NOMO-1 treated with dmso at 0.1 percent for 144 hours (cell line): ENCODE data around the gene PRODH.
"Not testable (repeated sequence)": the region's sequence is repeated elsewhere in the genome, so short reads cannot be mapped to it uniquely, and the experiment has no call there.

Experiments used
- DNase-seq: peaks from one replicate; lab custom pipeline; 2025; ENCODE audit not compliant: unreplicated experiment; lab: John Stamatoyannopoulos, UW

The PRODH gene

DNA sequence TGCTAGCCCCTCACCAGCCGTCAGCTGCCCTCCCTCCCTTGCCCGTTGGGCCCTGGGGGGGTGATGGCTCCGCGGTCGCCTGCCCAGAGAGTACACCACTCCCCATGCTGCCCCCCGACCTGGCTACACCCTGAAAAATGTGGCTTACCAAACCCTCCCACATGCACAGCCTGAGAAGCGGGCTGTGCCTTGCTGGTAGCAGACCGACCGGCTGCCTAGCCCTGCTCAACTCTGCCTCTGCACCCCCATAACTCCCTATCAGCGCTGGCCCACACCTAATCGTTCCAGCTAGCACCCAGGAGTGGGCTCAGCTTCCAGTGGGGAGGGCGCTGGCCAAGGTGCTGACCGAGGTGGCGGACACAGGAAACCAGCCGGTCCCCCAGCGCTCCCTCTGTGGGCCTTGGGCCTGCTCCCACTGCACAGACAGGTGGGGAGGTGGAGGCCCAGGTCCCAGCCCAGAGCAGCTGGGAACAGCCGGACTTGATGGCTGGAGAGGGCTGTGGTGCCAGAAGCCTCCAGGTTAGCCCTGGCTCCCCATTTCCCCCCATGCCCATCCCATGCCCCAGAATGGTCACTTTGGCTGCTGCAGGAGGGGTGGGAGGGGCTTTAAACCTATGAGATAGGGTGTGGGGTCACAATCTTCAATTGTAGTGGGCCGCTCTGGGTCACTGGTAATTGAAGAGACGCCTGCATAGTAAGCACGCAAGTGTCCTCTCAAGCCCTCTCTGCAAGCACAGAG is 32.1 kb upstream of the PRODH start:
- no peak for DNase-seq

DNA sequence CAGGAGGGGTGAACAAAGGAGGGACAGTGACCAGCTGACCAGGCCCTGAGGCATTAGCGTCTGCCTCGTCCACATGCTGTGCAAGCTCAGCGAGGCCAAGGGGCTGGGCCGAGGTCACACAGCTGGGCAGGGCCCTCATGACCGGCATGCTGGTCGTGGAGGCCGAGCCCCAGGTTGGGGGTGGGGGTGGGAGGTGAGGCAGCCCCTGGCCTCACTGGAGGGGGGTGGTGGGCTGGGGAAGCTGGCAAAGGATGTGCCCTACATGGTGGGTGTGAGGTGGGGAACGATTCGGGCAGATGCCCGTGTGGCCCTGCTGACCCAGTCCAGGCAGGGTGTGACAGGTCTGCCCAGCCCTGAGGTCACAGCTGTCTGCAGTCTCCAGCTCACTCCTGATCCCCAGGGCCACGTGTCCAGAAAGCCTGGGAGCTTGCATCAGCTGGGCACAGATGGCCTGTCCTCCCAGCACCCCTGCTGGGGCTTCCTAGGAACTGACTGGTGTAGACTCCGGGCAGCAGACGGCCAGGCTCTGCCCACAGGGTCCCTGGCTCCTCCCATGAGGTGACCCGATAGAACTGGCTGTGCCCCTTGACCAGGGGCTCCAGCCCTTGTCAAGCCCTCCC is 31.4 kb upstream of the PRODH start:
- DNase-seq: not testable (repeated sequence)

DNA sequence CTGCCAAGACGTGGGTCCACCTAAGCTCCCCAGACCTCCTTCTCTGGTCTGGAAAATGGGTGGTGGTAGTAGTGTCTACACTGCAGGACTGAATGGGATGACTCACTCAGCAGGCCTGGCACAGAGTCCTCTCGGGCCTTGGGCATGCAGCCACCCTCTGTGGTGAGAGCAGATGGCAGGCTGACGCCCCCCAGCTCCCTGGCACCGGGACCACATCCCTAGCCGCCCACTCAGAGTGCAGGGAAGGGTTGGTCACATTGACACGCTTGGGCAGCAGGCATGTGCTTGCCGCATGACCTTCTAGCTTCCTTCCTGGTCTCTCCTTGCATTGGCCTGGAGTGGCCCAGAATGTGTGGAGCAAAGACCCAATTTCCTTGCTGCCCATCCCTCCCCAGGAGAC is 30.7 kb upstream of the PRODH start:
- no peak for DNase-seq

DNA sequence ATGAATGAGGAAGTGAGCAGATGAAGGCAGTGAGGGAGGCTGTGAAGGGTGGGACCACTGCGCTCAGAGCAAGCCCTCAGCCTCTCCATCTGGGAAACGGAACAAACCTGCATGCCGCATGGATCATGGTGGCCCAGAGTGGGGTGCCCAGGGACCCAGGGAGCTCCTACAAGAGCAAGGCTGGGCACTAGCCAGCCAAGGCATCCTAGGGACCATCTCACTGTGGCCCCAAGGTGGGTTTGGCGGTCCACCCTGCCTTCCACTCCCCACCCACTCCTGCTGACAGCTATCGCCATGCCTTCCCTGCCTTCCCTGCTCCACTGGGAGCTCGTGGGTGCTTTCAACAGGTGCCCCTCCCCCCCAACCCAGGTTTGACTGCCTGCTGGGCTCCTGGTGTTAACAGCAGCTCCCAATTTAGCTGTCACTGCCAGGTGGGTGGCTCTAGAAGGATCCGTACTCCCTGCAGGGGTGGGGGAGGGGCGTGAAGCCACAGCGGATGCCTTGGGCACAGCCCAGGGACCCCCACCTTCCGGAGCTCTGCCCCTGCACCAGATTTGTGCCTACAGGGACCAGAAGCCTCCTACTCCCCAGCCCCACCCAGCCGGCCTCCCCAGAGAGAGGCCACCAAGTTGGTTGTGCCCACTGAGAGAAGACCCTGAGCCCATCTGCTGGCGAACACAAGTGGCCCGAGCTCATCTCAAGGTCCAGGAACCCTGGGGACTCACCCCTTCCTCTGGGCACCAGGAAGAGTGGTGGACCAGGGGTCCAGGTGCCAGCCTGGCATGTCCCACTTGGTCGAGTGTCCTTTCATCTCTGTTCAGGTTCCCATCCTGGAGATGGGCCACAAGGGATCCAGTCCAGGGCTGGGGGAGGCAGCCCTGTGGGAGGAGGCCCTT is 29.7 kb upstream of the PRODH start:
- DNase-seq: no peak

DNA sequence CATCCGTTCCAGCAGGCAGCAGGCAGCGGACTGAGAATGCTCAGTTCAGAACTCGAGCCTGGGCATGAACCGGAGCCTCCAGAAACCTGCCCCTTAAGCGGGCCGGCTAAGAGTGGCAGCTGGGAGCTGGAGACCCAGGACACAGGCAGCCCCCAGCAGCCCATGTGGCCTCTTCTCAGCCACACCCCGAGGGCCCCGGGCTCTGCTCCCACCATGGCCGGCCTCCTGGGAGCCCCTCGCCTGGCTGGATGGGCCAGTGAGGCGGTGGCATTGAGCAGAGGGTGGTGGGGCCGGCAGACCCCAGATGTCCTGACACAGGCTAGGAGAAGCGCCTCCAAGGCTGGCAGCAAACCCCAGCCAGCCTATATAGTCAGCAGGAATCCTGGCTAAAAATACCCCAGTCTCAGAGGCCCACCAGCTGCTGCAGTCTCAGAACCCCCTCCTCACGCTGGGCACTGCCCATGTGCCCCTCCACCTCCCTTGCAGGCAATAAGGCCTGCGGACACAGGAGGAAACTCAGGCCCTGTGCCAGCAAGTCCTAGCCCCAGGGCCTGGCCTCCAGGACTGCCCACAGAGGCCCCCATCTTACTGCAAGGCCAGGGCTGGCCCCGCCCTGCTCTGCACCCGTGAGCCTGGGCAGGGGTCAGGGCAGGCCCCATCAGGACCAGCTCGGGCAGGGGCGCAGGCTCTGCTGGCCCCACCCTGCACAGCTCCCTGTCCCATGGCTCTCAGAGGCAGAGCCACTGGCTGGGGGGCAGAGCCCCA is 28.6 kb upstream of the PRODH start:
- DNase-seq: not testable (repeated sequence)

DNA sequence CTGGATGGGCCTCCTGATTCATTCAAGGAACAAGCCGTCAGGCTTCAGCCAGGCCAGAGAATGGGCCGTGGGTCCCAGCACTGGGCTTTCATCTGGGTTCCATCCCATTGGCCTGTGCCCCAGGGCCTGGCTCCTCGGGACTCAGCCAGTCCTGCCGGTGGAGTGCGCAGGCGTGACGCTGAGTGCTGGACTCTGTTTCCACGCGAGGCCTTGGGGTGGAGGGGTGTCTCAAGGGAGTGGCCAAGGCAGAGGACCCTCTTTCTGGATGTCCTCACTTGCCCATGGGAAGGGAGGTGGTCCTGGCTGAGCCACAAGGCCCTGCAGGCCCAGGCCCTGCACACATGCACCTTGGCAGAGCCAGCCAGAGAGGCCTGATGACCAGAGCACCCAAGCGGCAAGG is 28.0 kb upstream of the PRODH start:
- not testable (repeated sequence) for DNase-seq

DNA sequence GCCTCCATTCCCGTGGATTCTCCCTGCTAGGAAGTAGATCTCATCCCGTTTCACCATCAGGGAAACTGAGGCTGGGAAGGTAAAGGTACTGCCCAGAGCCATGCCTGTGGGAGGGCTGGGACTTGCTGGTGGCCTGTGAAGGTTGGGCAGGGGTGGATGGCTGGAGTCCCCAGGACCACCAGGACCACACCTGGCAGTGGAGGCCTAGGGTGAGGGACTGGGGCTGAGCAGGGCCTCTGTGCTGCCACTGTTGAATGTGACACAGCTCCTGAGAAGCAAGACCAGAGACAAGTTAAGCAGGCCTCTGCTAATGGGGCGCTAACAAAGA is 26.2 kb upstream of the PRODH start:
- DNase-seq: no peak

DNA sequence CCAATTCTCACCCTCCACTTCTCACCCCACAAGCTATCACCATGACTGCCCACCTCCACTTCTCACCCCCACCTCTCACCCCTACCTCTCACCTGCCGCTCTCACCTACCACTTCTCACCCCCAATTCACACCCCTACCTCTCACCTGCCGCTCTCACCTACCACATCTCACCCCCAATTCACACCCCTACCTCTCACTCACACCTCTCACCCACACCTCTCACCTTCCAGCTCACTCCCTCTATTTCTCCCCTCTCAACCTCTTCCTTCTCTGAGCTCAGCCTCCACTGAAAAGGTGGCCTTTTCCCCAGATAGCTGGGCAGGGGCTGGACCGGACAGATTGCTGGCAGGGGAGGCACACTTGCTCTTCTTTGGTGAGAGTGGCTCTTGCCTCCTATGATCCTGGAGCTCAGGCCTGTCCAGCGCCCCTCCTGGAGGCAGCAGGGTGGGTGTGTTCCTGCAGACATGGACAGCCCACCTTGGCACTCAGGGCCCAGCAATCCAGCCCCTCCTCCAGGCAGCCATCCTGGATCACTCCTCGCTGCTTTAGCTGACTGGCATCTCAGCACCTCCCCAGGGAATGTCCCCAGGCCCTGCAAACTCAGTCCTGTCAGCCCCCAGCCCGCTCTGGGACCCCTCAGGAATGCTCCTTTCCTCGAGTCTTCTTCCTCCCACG is 25.7 kb upstream of the PRODH start:
- DNase-seq: not testable (repeated sequence)

DNA sequence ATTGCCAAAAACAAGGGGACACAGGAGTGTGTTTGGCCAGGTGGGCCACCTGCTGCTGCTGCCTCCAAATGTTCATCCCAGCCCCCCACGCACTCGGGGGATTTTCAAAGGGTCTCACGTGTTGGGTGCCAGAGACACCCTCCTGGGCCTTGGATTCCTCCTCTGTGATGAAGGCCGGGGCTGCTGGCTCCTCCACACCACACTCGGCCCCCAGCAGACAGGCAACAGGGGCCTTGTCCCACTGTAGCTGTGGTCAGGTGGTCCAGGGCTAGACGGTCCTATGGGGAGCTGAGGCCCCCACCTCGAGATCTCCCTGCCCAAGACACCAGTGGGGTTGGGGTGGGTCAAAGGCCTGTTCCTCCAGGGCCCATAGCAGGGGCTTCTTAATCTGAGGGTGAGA is 25.1 kb upstream of the PRODH start:
- not testable (repeated sequence) for DNase-seq

DNA sequence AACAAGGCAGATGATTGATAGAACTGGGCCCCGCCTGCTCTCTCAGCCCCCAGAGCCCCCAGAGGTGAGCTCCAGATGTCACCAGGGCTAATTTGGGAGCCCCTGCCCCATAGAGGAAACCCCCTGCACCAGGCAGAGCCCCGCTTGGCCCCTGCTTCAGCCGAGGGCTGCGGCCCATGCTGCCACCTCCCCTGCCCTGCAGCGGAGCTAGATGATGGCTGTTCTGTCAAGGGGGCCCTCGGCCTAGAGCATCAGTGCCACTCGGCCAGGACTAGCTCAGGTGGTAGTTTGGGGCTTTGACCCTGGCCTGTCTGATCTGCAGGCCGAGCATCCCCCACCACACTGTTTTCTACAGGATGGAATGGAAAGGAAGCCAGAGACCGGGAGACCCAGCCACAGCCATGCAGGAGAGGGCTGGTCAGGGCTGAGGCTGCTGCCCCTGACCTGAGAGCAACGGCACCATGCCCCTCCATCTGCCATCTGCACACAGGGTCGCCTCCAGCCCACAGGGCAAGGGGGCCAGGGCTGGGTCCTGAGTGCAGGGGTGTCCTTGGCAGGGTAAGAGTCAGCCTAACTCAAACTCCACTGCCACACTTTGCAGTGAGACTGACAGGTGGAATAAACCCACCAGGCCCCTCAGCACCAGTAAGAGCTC is 24.2 kb upstream of the PRODH start:
- DNase-seq: not testable (repeated sequence)

DNA sequence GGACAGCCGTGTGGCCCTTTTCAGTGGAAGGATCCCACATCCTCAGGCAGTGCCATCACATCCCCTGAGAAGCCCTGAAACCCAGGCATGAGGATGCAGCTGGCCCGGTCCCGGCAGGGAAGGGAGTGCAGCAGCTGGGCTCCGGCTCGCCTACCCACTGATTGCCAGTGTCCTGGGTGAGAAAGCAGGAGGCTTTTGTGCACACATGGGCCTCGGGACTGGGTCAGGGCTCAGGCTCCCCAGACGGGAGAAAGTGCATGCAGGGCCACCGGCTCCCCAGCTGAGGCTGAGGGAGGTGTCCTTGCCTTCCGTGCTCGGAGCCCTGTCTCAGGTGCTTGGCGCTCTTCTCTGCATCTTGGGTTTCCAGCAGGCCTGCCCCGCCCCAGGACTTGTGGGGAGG is 23.6 kb upstream of the PRODH start:
- not testable (repeated sequence) for DNase-seq

DNA sequence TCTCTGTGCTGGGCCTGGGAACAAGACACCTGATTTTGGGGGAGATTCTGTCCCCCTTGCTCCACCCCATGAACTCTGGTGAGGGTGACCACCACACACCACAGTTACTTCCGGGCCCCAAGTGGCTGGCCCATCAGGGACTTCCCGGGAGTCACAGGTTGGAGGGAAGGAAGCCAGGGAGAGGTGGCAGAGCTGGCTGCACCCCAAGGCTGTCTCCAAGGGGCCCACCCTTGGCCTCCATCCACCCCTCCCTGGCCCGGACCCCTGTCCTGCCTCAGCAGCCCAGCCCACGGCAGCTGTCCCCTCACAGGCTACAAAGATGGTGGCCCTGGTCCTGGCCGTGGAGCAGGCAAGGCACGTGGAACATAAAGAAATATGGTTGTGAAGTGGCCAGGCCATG is 23.2 kb upstream of the PRODH start:
- DNase-seq: not testable (repeated sequence)

DNA sequence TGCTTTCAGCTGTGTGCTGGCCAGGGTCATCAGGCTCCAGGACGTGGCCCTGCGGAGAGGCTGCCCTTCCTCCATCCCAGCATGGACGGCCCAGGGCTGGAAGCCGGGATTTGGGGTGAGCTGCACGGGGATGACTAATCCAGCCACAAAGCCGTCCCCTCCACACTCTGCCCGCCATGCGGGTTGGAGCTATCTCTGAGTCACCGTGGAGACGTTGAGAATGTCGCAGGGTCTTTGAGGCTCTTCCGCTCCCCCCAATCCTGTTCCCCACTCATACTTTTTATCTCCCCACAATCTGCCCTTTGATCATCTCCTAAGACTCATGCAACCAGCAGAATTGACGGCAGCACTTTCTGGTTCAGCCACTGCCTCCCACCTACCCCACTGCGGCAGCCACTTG is 22.6 kb upstream of the PRODH start:
- DNase-seq: not testable (repeated sequence)

DNA sequence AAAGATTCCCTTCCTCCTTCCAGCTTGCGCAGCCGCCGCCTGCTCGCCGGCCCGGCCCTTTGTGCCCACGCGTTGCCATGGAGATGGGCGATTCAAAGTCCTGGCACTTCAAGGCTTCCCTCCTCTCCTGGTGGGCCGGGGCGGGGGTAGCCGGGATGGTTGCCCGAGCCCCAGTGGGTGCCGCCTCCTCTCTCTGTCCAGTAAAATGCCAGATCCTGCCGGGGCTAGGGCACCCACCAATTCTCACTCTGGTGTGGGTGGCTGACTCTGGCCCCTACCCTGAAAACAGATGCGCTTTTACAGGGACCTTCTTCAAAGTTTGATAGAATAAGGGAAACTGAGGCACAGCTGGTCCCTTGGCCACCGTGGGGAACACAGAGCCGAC is 22.2 kb upstream of the PRODH start:
- DNase-seq: not testable (repeated sequence)

DNA sequence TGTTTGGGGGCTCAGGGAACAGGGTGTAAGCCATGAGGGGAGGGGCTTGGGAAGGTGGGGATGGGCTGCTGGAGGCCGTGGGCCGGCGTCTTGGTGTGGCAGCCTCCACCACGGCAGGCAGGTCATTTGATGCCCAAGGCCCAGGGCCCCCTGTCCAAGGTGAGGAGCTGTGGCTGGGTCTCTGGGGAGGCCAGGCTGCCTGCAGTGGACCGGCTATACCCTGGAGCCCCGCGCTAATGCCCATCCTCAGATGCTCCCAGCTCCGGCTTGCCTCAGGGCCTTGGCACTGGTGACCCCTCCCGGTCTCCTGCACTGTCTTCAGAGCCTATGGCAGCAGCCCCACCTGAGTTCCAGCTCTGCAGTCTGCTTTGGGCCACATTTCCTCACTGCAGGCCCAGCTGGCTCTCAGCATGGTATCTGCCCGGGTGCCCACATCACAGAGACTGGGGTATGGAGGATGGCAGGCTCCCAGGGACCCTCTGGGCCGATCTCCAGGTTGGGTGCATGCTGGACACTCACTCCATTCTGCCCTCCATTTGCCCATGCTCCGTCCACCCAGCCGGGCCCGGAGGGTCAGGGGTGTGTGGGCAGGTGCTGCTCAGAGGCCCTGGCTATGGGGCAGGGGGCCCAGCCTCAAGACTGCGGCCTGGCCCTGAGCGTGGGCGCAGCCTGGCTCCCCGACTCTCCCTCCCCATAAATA is 21.7 kb upstream of the PRODH start:
- not testable (repeated sequence) for DNase-seq

DNA sequence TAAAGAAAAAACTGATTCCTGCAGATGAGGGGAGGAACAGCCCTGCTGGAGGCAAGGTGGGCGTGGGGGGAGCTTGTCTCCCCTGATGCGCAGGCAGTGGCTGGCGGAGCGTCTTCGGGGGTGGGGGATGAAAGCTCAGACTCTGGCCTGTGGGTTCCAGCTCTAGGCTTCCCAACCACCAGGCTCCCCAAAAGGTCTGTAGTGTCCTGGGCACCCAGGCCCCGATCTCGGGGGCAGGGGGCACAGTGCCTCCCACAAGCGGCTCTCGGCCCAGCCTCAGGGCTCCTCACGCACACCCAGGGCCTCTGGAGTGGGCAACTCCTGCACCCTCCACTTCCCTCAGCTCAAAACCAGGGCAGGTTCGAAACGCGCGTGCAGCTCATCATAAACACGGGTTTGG is 20.9 kb upstream of the PRODH start:
- not testable (repeated sequence) for DNase-seq

DNA sequence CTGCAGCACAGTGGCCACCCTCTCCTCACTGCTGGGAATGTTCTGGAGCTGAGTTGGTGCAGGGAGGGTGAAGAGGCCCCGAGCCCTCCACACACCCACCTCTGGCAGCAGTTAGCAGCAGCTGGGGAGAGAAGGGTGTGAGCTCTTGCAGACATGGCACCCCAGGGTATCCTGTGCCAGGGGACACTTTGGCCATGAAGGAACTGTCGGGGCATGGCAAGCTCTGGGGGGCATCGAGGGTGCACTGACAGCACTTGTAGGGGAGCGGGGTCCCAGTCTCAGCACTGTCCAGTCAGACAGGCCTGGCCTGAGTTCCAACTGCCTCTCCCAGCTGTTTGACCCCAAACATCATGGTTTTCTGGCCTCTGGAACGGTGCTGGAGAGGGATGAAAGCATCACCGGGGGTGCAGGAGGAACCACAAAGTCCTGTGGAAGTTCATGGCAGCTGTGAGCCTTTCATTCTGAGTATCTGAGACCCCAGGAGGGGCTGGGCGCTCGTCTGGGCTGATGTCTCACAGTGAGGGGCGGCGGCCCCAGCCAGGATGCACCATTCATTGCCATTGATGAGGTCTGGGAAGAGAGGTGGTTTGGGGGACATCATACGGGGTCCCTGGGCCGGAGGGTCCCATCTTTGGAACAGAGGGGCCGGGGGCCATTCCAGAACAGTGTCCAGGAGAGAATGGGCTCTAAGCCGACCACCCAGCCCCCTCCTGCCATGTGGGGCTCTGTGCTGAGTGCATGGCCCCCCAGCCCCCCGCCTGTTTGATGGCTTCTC is 20.2 kb upstream of the PRODH start:
- DNase-seq: not testable (repeated sequence)

DNA sequence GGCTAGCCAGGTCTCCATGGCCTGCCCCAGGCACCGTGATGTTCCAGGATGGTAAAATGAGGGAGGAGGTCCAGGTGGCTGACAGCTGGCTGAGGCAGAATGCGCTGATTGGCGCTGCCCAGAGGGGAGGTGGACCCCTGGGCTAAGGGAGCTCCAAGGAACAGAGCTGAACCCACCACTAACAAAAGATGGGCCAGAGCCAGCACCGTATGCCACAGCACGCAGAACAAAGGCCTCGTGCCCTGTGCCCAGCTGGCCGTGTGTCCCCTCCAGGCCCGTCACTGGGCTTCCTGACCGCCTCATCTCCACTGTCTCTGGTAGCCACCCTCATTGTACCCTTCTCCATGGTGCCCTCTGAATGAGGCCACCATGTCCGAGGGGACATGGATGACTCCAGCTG is 19.6 kb upstream of the PRODH start:
- no peak for DNase-seq
